T-helper 17 cell (primary cell): ENCODE measurements around the gene BPIFB2. TPM values are rescaled to one million over a fixed set of nuclear protein-coding genes. Genes with fewer than 3 reads are reported as not detected.

ENCODE experiments used
- ATAC-seq: fragments of 150-1000 bp; cut with Tn5 transposase; 2 replicates; pipeline ENCODE4 v1.10.0; 2021; ENCODE audit warnings: mild to moderate bottlenecking, moderate library complexity
- DNase-seq, 3 donors: peaks; one replicate each; pipeline versions ENCODE4 v3.0.0 to v3.0.0-alpha.2; 2020 to 2021
- H3K9me3 ChIP-seq: one replicate; pipeline ENCODE4 v1.7.0; 2013; ENCODE audit warnings: low read length, mild to moderate bottlenecking; ENCODE audit not compliant: control insufficient read depth, poor library complexity, severe bottlenecking
- H3K27ac Mint-ChIP-seq: one replicate; pipeline ENCODE4 v1.8.0; 2022; ENCODE audit warnings: mild to moderate bottlenecking, moderate library complexity, mixed read lengths
- H3K27me3 Mint-ChIP-seq: one replicate; pipeline ENCODE4 v1.8.0; 2022; ENCODE audit warnings: mixed read lengths
- H3K36me3 Mint-ChIP-seq: one replicate; pipeline ENCODE4 v1.8.0; 2022; ENCODE audit warnings: low read depth, mixed read lengths
- H3K4me1 Mint-ChIP-seq: one replicate; pipeline ENCODE4 v1.8.0; 2022; ENCODE audit warnings: mild to moderate bottlenecking, mixed read lengths
- H3K4me3 Mint-ChIP-seq: one replicate; pipeline ENCODE4 v1.8.0; 2022; ENCODE audit warnings: mild to moderate bottlenecking, moderate library complexity, mixed read lengths
- total RNA-seq, 4 donors: library from RNA in 2 of 4; stranded (reverse) in 2 of 4; gene quantifications; one replicate each; pipeline ENCODE4 v1.2.3 and lab custom pipeline; 2022 to 2026

BPIFB2 gene
- total RNA-seq, 2 donors from 2014 or later: not detected

DNA sequence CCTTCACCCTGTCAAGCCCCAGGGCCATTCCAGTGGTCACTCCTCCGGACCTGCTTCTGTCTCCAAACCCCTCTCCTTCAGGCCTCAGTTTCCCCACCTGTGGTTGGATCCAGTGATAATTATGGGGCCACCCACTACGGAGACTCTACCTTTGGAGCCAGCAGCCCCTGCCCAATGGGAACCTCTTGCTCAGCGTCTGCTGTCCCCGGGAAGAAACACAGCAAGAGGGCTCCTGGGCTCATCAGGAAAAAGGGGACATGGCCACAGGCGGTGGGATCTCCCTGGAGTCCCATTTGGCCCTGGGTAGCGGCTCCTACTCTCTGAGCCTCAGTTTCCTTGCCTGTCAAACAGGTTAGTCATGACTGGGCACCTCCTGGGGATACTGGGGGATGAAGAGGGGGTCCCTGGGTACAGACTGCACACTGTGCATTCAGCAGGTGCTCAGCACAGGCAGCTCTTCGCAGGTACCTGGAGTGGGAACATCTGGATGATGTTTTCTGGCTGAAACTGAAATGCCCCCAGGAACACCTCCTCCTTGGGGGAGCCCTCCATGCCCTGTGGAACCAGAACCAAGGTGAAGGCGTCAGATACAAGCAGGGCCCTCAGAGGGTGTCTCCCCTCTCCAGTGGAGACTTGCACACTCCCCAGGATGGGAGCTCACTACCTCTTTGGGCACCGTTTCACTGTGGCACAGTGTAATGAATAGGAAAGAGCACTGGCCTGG, 22.7 kb upstream of the BPIFB2 start:
- H3K4me3 Mint-ChIP-seq: no peak overlapping the region
- DNase-seq: no peak
- ATAC-seq: no peak
- no peaks in the 10 kb centered on the region for H3K36me3 Mint-ChIP-seq
- peak overlapping the region; percentile 45 for H3K27ac Mint-ChIP-seq
- H3K4me1 Mint-ChIP-seq: peaks cover 16% of the 10 kb centered on the region
- H3K9me3 ChIP-seq: no peaks in the 10 kb centered on the region
- H3K27me3 Mint-ChIP-seq: no peaks in the 10 kb centered on the region

DNA sequence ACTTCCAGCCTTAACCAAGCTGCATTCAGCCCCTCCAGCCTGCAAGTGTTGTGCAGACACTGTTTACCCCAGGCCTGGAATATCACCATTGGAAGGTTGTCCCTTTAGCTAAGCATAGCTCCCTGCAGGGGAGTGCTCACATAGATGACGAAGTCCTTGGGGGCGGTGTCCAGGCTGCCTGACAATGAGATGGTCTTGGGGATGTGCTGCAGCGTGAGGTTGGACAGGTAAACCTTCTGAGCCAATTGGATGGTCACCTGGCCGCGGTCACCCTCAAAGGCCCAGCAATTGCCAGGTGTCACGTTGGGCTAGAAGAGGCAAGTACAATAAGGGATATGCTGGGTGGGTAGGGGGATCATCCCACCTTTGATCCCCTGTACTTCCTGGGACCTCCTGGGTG, 21.9 kb upstream of the BPIFB2 start:
- Mint-ChIP-seq H3K4me3 (no peak overlapping the region), H3K36me3 (no peaks in the 10 kb centered on the region), H3K27ac (no peak overlapping the region), H3K4me1 (peaks cover 16% of the 10 kb centered on the region), H3K27me3 (no peaks in the 10 kb centered on the region)
- no peaks in the 10 kb centered on the region for H3K9me3 ChIP-seq
- ATAC-seq (no peak), DNase-seq (no peak)

DNA sequence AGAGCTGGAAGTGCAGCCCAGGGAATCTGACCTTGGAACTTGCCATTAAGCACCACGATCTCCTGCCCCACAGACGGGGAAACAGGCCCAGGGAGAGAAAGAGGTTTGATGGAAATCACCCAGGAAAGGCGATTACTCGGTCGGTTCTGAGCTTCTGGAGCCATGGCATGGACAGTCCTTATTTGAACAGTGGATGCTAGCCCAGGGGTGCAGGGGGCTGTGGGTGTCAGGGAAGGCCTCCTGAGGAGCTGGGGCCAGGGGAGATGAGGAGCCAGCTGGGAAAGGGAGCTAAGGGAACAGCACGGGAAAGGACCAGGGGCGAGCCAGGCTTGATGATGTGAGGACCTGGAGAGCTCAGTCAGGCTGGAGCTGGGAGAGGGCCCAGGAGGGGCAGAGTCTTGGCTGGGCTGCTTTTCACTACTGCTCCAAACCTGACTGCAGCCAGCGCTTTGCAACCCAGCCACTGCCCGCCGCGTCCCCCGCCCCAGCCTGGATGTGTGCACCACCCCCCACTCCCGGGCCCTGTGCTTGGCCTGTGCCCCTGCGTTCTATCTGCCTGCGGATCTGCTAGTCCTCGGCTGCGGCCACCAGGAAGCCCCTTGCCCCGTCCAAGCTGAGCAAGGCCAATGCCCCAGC, 21.1 kb upstream of the BPIFB2 start:
- no peak overlapping the region for H3K4me3 Mint-ChIP-seq
- H3K27ac Mint-ChIP-seq: no peak overlapping the region
- H3K27me3 Mint-ChIP-seq: no peaks in the 10 kb centered on the region
- no peaks in the 10 kb centered on the region for H3K9me3 ChIP-seq
- H3K4me1 Mint-ChIP-seq: peaks cover 17% of the 10 kb centered on the region
- DNase-seq (no peak), ATAC-seq (no peak)
- no peaks in the 10 kb centered on the region for H3K36me3 Mint-ChIP-seq

DNA sequence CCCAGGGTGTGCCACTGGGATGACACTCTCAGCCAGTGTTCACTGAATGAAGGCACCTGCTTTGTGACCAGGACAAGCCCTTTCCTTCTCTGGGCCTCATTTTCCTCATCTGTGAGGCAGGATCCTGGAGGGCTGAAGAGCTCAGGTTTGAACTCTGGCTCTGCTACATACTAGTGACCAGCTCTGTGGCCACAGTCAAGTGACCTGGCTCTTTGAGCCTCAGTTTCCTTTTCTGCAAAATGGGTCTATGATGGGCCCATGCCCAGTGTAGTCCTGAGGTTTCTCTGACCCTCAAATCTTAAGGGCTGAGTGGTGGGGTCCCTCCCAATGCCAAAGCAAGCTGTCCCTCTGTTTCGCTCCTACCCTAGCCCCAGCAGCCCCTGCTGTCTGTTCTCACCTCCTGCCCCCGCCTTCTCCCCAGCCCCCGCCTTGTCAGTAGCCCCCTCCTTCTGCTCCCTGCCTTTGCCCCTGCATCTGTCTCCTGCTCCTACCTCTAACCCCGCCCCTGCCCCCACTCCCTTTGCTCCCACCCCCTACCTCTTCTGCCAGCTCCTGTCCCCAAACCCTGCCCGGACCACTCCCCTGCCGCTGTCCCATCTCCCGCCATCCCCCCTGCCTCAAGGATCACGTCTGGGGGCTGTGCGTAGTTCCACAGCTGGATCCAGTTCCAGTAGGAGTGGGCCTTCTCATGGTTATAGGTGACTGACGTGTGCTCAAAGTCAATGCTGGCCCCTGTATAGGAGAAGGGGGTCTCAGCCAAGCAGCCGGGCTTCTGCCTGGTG, 20.3 kb upstream of the BPIFB2 start:
- ATAC-seq: no peak
- peaks cover 17% of the 10 kb centered on the region for H3K4me1 Mint-ChIP-seq
- no peak for DNase-seq

DNA sequence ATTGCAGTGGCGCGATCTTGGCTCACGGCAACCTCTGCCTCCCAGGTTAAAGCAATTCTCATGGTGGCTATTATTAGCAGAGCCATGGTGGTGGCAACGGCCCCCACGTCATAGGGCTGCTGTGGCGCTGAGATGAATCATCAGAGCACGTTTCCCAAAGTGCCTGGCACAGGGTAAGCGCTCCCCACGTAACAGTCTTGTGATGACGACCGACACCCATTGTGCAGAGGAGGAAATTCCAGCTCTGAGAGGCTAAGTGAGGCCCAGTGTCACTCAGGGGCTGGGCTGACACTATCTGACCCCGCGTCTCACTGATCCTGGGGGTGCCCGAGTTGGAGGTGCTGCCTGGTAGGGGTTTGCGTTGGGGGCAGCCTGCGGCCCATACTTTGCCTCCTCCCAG, 19.5 kb upstream of the BPIFB2 start:
- H3K9me3 ChIP-seq: no peaks in the 10 kb centered on the region
- Mint-ChIP-seq H3K36me3 (no peaks in the 10 kb centered on the region), H3K4me1 (peaks cover 17% of the 10 kb centered on the region), H3K27ac (no peak overlapping the region), H3K4me3 (no peak overlapping the region), H3K27me3 (no peaks in the 10 kb centered on the region)
- ATAC-seq (peak; percentile 51), DNase-seq (no peak)

More for the DNA sequence above, 20.3 kb upstream of the BPIFB2 start:
- no peak overlapping the region for H3K27ac Mint-ChIP-seq
- no peaks in the 10 kb centered on the region for H3K9me3 ChIP-seq
- no peaks in the 10 kb centered on the region for H3K36me3 Mint-ChIP-seq
- no peaks in the 10 kb centered on the region for H3K27me3 Mint-ChIP-seq
- no peak overlapping the region for H3K4me3 Mint-ChIP-seq

DNA sequence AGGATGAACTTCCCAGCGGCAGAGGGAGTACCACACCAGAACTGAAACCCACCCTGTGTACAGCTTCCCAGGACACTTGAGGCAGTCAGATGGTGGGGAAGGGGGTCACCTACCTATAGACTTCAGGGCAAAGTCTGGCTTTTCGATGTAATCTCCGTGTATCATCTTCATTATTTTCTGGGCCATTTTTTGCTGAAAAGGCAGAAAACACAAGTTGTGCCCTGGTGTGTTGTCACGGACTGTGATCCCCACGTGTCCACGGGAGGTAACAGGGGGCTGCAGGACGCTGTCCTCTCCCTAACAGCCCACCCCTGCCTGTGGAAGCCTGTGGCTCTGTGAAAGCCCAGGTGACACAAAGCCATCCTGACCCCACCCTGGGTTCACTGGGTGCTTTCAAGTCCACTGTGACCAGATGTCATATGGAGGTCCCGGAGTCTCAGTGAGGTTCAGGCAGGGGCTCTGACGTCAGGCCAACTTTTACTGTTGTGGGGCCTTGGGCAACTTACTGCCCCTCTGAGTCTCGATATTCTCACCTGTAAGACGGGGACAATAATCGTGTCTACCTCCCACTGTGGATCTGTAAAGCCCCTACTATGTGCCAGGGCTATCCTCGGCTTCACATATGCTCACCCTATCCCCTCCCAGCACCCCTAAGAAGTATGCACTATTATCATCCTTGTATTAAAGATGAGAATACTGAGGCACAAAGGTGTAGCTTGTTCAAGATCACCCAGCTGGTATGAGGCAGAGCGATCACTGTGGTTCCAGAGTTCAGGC, 17.8 kb upstream of the BPIFB2 start:
- H3K27me3 Mint-ChIP-seq: no peaks in the 10 kb centered on the region
- H3K4me3 Mint-ChIP-seq: peak overlapping the region; percentile 12
- peaks cover 2% of the 10 kb centered on the region for H3K36me3 Mint-ChIP-seq
- H3K9me3 ChIP-seq: no peaks in the 10 kb centered on the region
- DNase-seq (no peak), ATAC-seq (no peak)
- H3K4me1 Mint-ChIP-seq: peaks cover 13% of the 10 kb centered on the region
- no peak overlapping the region for H3K27ac Mint-ChIP-seq

DNA sequence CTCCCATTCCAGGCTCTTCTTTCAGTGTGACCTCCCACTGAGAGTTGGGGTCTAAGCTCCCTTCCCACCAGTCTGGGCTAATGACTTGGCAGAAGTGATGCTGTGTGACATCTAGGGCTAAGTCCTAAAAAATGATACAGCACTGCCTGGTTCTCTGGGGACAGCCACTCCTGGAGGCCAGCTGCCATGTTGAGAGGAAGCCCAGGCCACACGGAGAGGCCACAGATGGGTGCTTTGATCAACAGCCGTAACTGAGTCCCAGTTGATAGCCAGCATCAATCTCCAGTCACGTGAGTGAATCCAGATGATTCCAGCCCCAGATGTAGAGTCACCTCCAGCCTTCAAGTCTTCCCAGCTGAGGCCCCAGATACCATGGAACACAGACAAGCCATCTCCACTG, 17.1 kb upstream of the BPIFB2 start:
- H3K4me1 Mint-ChIP-seq: peaks cover 13% of the 10 kb centered on the region
- H3K36me3 Mint-ChIP-seq: peaks cover 2% of the 10 kb centered on the region
- H3K27me3 Mint-ChIP-seq: no peaks in the 10 kb centered on the region
- DNase-seq (no peak), ATAC-seq (no peak)
- no peak overlapping the region for H3K27ac Mint-ChIP-seq
- no peaks in the 10 kb centered on the region for H3K9me3 ChIP-seq
- no peak overlapping the region for H3K4me3 Mint-ChIP-seq

DNA sequence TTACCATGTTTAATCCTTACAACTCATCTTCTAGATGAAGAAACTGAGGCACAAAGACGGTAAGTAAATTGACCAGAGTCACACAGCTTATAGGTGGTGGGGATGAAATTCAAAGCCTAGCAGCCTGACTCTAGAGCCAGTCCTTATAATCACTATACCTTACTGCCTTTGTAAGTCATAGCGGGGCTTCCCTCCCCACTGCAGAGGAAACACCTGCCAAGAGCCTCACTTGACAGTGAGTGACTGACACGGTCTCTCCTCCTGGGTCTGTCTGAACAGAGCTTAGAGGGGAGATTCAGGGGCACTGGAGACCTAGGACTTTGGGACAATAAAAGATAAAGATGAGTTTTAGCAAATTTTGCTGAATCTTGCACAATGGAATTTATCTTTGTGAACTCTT, 16.1 kb upstream of the BPIFB2 start:
- H3K4me3 Mint-ChIP-seq: no peak overlapping the region
- peaks cover 2% of the 10 kb centered on the region for H3K36me3 Mint-ChIP-seq
- H3K4me1 Mint-ChIP-seq: peaks cover 9% of the 10 kb centered on the region
- peak; percentile 45 for ATAC-seq
- no peaks in the 10 kb centered on the region for H3K27me3 Mint-ChIP-seq
- H3K9me3 ChIP-seq: no peaks in the 10 kb centered on the region
- DNase-seq: no peak
- peak overlapping the region; percentile 65 for H3K27ac Mint-ChIP-seq

DNA sequence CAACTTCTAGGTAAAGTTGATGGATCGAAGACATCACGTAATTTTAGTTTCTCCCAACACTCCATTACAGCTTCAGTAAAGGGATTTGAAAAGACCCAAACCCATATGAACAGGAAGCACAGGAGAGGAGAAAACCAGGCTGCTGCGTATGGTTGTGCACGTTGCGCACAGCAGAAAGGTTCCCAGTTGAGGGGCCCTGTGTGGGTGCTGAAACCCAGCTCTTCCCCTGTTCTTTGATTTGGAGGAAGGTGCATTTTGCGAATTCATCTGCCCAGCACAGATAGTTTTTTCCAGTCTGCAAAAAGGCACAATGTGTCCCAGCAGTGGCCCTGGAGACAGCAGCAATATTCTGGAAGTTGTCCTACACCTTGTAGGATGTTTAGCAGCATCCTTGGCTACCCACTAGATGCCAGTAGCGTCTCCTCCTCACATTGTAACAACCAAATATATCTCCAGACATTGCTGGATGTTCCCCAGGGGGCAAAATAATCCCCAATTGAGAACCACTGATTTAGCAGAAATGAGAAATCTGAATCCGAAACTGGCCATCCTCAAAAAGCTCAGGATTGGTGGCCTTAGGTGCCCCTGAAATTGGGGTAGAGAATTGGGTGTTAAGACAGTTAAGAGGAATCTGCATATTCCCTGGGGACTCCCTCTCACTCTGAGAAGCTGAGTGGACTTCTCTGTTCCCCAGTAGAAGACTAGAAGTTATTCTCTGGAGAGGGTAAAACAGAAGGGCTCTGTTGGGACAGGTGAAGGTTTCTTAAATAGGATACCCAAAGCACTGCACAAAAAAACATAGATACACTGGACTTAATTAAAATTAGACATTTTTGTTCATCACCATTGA, 15.5 kb upstream of the BPIFB2 start:
- ATAC-seq (no peak), DNase-seq (no peak)
- H3K4me3 Mint-ChIP-seq: no peak overlapping the region
- no peaks in the 10 kb centered on the region for H3K9me3 ChIP-seq
- peaks cover 8% of the 10 kb centered on the region for H3K4me1 Mint-ChIP-seq
- H3K27ac Mint-ChIP-seq: no peak overlapping the region
- H3K36me3 Mint-ChIP-seq: peaks cover 2% of the 10 kb centered on the region
- no peaks in the 10 kb centered on the region for H3K27me3 Mint-ChIP-seq

DNA sequence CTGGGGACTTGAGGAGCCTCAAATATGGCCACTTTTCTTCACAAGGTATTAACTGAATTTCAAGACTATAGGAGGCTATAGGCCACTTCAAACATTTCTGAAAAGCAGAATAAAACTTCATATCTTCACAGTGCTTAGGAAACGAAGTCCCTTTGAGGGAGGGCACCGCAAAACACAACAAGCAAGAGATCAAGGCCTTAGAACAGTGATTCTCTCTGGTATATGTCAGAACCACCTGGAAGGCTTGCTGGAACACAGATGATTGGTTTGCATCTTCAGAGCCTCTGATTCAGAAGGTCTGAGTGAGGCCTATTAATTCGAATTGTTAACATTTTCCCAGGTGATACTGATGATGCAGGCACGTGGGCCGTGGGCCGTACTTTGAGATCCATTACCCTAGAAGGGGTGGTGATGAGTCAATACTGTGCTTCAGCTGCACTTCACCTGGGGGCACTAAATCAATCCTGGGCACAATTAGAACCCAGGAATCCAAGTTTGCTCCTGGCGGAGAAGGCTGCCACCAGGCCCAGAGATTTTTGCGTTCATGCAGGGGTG, 13.9 kb upstream of the BPIFB2 start:
- DNase-seq: no peak
- H3K27me3 Mint-ChIP-seq: no peaks in the 10 kb centered on the region
- H3K27ac Mint-ChIP-seq: no peak overlapping the region
- no peak for ATAC-seq
- no peak overlapping the region for H3K4me3 Mint-ChIP-seq
- peaks cover 2% of the 10 kb centered on the region for H3K36me3 Mint-ChIP-seq
- H3K9me3 ChIP-seq: no peaks in the 10 kb centered on the region
- peaks cover 7% of the 10 kb centered on the region for H3K4me1 Mint-ChIP-seq

DNA sequence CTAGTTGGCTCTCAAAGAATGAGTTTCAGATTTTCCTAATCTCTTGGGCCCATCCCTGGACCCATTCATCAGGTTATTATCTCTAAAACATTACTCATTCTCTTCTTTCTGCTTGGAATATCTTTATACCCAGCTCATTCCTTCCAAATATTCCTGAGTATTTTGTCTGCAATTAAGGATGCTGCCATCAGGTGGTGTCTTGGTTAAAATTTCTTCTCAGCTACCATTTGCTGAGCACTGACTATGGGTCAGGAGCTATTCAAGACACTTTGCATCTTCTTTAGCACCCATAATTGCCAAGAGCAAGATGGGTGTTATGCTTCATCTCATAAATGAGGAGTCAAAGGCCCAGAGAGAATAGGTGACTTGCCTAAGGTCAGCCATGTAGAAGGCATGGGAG, 11.7 kb upstream of the BPIFB2 start:
- no peak overlapping the region for H3K27ac Mint-ChIP-seq
- ATAC-seq: no peak
- DNase-seq: no peak
- no peaks in the 10 kb centered on the region for H3K27me3 Mint-ChIP-seq
- peaks cover 2% of the 10 kb centered on the region for H3K36me3 Mint-ChIP-seq
- no peaks in the 10 kb centered on the region for H3K9me3 ChIP-seq
- no peak overlapping the region for H3K4me3 Mint-ChIP-seq
- H3K4me1 Mint-ChIP-seq: peaks cover 10% of the 10 kb centered on the region

DNA sequence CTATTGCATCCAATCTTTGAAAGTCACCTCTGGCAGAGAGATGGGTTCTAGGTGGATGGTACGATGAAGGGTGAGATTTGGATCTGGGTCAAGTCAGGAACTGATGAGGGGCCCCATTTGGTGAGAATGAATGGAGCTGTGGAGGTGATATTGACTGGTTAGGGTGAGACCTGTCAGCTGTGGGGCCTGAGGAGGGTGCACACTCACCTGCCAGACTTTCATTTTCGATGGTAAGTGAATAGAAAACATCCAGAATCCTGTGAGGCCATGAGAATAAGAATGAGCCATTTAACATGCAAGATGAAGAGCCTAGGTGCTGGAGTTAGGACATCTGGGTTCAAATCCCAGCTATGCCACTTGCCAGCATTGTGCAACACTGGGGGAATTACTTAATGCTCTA, 10.1 kb upstream of the BPIFB2 start:
- peak overlapping the region; percentile 4 for H3K27ac Mint-ChIP-seq
- ATAC-seq: no peak
- H3K36me3 Mint-ChIP-seq: peaks cover 2% of the 10 kb centered on the region
- H3K27me3 Mint-ChIP-seq: no peaks in the 10 kb centered on the region
- H3K4me1 Mint-ChIP-seq: peaks cover 12% of the 10 kb centered on the region
- no peaks in the 10 kb centered on the region for H3K9me3 ChIP-seq
- no peak for DNase-seq
- H3K4me3 Mint-ChIP-seq: no peak overlapping the region
